AG04450 (cell line): ENCODE results near the gene ABCF1. TPM values are rescaled to one million over a fixed set of nuclear protein-coding genes. Genes with fewer than 3 reads are reported as not detected.

Experiments used
- CTCF ChIA-PET: fragments of 300-600, 350-600 bp; formaldehyde crosslinking; extraction: SDS; loops from one replicate; lab custom pipeline; 2022; ENCODE audit warnings: antibody characterized with exemption, inconsistent platforms; lab: Charles Lee
- POLR2A ChIA-PET: fragments of 350-600 bp; formaldehyde crosslinking; extraction: SDS; loops from one replicate; lab custom pipeline; 2021; ENCODE audit warnings: antibody characterized with exemption, inconsistent platforms; lab: Yijun Ruan, JAX
- DNase-seq: peaks from one replicate; pipeline ENCODE4 v3.0.0-alpha.2; 2011; ENCODE audit warnings: low read depth, low spot score
- H3K27ac ChIP-seq: one replicate; pipeline ENCODE4 v1.5.1; 2012; ENCODE audit warnings: low read depth, low read length, control low read depth
- H3K27me3 ChIP-seq: one replicate; pipeline ENCODE4 v1.6.0; 2012; ENCODE audit warnings: low read length; ENCODE audit not compliant: control insufficient read depth, insufficient read depth
- H3K4me3 ChIP-seq: 2 replicates; pipeline ENCODE4 v1.5.1; 2011; ENCODE audit warnings: mild to moderate bottlenecking, low read depth, low read length, control low read depth
- H3K9me3 ChIP-seq: 2 replicates; pipeline ENCODE4 v1.5.1; 2012; ENCODE audit warnings: low read length; ENCODE audit not compliant: control insufficient read depth, insufficient read depth
- polyA plus RNA-seq: library from polyadenylated mRNA; depleted of rRNA; stranded (reverse); fragments of >200 nt; gene quantifications from 2 replicates; pipeline ENCODE4 v1.2.3, GENCODE V29; 2011
- TF ChIP-seq, protein P1 (sequence below): IDR thresholded peaks from 2 replicates; pipeline ENCODE4 v1.5.1; 2011; ENCODE audit warnings: low read depth, low read length, control low read depth, inconsistent platforms

Gene ABCF1
- polyA plus RNA-seq, 1 experiment, result 32.3 TPM

GRCh38 chr6:30617565-30618269, 46.5 kb downstream of the ABCF1 start, which contains the start of gene MRPS18B:
TSS of gene MRPS18B (plus strand) at chr6:30617840. CDS start at chr6:30617866, 26 bp downstream.
- POLR2A ChIA-PET, result interaction anchor here (0.6 to 1.5 kb wide), 5 partner anchors 9 to 290 kb away, joined by 3 to 18 read pairs (median 3); partner anchors contain the start of genes ABCF1 and ATAT1
- TF ChIP-seq, protein P1, sequence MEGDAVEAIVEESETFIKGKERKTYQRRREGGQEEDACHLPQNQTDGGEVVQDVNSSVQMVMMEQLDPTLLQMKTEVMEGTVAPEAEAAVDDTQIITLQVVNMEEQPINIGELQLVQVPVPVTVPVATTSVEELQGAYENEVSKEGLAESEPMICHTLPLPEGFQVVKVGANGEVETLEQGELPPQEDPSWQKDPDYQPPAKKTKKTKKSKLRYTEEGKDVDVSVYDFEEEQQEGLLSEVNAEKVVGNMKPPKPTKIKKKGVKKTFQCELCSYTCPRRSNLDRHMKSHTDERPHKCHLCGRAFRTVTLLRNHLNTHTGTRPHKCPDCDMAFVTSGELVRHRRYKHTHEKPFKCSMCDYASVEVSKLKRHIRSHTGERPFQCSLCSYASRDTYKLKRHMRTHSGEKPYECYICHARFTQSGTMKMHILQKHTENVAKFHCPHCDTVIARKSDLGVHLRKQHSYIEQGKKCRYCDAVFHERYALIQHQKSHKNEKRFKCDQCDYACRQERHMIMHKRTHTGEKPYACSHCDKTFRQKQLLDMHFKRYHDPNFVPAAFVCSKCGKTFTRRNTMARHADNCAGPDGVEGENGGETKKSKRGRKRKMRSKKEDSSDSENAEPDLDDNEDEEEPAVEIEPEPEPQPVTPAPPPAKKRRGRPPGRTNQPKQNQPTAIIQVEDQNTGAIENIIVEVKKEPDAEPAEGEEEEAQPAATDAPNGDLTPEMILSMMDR, result no peak
- peak within 1 kb of the TSS; percentile 94 for H3K4me3 ChIP-seq
- DNase-seq, result peak; percentile 97
- H3K27ac ChIP-seq, result peak within 1 kb of the TSS; percentile 98
- H3K9me3 ChIP-seq, result no peaks in the 10 kb centered on the region
- CTCF ChIA-PET, result interaction anchor here (1.1 to 1.6 kb wide), 4 partner anchors 9 to 113 kb away, joined by 3 to 5 read pairs (median 4); partner anchors contain the start of gene ATAT1
- no peaks in the 10 kb centered on the region for H3K27me3 ChIP-seq

GRCh38 chr6:30618270-30618797, 47.1 kb downstream of the ABCF1 start:
- DNase-seq, result no peak

DNA sequence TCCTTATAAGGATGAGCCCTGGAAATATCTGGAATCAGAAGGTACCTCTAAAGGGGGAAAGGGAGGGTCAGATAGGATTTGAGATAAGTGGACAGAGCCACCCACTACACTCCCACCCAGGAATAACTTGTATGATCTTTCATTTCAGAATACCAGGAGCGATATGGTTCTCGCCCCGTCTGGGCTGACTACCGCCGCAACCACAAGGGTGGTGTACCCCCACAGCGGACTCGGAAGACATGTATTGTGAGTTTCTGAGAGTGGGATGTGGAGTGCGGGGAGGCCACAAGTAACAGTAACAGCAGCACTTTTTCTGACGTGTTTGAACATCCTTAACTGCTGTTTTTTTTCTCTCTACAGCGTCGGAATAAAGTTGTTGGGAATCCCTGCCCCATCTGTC, 48.3 kb downstream of the ABCF1 start:
- POLR2A ChIA-PET, result no interaction called here
- no peak for DNase-seq
- H3K9me3 ChIP-seq, result no peaks in the 10 kb centered on the region

More at GRCh38 chr6:30618270-30618797, 47.1 kb downstream of the ABCF1 start:
- POLR2A ChIA-PET, result interaction anchor here (0.8 to 1.5 kb wide), 4 partner anchors 8 to 289 kb away, joined by 3 to 18 read pairs (median 4); partner anchors contain the start of genes ABCF1 and ATAT1
- Histone ChIP-seq H3K27me3 (no peaks in the 10 kb centered on the region), H3K9me3 (no peaks in the 10 kb centered on the region), H3K4me3 (peak overlapping the region; percentile 87), H3K27ac (no peak overlapping the region)
- TF ChIP-seq, protein P1, result no peak
- CTCF ChIA-PET, result interaction anchor here (0.6 to 1.6 kb wide), 5 partner anchors 8 to 205 kb away, joined by 3 to 5 read pairs (median 4); partner anchors contain the start of gene ATAT1

GRCh38 chr6:30625511-30625910, 54.3 kb downstream of the ABCF1 start:
- no peaks in the 10 kb centered on the region for H3K9me3 ChIP-seq
- no peak overlapping the region for H3K27ac ChIP-seq
- no peaks in the 10 kb centered on the region for H3K27me3 ChIP-seq
- H3K4me3 ChIP-seq, result no peak overlapping the region
- TF ChIP-seq, protein P1, result no peak
- ChIA-PET POLR2A (no interaction called here), CTCF (interaction anchor here (0.5 kb wide), 1 partner anchor 23 kb away, joined by 3 read pairs; no protein-coding TSS in a partner anchor)
- DNase-seq, result no peak

More for the DNA sequence above, 48.3 kb downstream of the ABCF1 start:
- H3K27ac ChIP-seq, result no peak overlapping the region
- CTCF ChIA-PET, result no interaction called here
- TF ChIP-seq, protein P1, result no peak
- no peaks in the 10 kb centered on the region for H3K27me3 ChIP-seq
- H3K4me3 ChIP-seq, result no peak overlapping the region
